Smooth muscle cell of the umbilical artery (primary cell): ENCODE results near the gene FGF11. TPM values are rescaled to one million over a fixed set of nuclear protein-coding genes. Genes with fewer than 3 reads are reported as not detected.

Experiments used
- total RNA-seq: library from RNA; depleted of rRNA; stranded (reverse); fragments of >200 nt; gene quantifications from 2 replicates; pipeline ENCODE4 v1.2.3, GENCODE V29; 2014

Gene FGF11
- 5.3 and 7.2 TPM in 2 replicates for total RNA-seq

DNA sequence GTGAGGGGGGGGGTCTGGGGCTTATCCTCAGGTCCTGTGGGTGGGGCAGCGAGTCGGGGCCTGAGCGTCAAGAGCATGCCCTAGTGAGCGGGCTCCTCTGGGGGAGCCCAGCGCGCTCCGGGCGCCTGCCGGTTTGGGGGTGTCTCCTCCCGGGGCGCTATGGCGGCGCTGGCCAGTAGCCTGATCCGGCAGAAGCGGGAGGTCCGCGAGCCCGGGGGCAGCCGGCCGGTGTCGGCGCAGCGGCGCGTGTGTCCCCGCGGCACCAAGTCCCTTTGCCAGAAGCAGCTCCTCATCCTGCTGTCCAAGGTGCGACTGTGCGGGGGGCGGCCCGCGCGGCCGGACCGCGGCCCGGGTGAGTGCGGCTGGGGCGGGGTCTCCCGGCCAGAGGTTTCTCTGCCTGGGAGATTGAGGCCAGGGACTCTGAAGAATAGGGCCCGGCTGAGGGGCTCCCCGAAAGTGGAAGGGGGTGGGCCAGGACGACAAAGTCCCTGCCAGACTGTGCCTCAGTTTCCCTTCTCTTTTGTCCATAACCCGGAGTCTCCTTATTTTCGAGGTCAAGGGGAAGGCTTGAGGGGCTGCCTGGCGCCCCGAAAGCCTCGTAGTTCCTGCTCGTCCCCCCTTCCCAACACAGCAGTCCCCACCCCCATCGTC, at the start of gene FGF11:
TSS of gene FGF11 (plus strand) at position 51 of the 651 bp plus-strand sequence. CDS start at position 160, 109 bp downstream.

DNA sequence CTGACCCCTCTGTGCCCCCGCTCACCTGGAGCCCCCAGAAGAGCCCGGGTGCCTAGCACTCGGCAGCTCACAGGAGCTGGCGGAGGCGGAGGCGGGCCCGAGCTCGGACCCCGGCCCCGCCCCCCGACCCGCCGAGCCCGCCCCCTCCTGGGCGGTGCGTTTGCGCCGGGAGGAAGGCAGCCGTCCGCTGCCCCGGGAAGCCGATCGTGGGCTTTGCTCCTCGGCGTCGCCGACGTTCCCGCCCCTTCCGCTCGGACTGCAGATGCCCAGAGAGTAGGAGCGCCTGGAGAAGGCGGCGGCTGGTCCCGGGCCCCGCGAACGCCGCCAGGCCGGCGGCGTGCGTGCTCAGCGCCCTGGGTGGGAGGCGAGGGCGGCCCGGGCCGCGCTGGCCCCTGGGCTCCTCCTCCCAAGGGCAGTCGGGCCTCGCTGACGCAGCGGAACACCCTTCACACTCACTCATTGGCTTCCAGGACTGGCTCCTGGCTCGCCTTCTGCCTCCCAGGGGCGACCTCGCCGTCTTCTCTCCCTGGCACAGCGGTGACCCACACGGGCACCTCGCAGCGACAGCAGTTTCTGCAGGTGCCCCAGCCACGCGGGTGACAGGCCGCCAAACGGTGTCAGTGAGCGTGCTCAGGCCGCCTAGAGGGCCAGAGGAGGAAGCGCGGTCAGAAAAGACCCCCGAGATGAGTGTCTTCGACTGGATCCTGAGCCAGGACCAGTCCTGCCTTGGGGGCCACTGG, 44.7 kb upstream of the FGF11 start, which contains the start of gene PLSCR3:
TSS of gene PLSCR3 (minus strand) at position 74 of the 740 bp plus-strand sequence. CDS start 415 bp downstream, outside the sequence.

DNA sequence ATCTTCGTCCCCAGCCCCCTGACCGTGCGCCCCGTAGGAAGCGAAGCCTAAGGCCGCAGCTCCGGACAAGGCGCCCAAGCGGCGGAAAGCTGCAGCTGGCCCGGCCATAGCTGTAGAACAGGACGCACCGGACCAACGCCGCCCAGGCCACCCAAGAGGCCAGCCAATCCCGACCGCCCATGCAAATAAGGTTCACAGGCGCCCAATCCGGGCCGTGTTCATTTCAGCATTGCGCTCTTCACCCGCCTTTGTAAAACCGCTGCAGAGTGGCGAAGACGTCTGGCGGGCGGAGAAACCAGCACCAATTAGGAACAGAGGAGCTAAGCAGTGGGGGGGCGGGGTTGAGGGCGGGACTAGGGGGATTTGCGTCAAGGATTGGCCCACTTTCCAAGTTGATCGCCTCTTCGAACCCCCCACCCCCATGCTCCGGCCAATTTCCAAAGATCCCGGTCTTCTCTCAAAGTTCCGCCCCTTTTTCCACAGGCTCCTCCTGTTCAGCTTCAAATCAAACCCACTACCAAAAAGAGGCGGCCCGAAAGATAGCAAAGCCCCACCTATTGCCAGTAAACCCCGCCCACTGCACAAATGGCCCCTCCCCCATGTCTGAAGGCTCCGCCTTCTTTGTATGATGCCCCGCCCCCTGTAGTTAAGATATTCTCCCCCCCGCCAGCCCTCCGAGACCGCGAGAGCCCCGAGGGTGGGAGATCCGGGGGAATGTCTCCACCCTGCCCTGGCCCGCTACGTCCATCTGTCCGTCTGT, 35.2 kb upstream of the FGF11 start, which contains the start of gene TMEM256:
TSS of gene TMEM256 (minus strand) at position 121 of the 760 bp plus-strand sequence. CDS start at position 108, 13 bp downstream.

DNA sequence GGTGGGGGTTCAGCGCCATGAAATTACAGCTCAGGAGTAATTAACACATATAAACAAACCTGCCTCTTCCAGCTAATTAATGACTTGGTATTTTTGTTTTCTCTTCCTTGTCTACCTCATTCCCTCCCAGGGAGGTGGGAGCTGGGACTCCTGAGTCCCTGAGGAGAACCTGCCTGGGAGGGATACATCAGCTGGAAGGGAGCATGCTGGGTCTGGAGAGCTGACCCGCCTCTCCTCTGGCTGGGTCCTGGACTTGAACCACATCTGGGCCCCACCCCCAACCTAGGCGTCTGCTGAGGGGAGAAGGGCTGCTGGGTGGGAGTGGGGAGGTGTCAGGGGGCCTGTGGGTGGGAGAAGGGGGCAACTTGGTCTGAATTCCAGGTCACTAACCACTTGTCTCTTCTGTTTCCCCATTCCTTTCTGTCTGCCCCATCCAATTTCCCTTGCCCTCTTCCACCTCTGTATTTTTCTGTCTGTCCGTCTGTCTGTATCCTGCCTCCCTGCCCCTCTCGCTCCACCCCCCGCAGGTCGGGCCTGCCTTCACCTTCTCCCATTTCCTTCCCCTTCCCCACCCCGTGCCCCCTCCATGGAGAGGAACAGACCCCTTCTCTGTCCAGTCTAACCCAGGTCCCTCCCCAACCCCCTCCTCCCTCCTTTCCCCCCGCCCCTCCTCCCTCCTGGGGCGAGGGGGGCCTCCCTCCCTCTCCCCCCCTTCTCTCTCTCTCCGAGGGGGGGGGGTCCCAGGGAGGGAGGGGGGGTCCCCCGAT, 31.6 kb upstream of the FGF11 start, which contains the start of gene NLGN2:
TSS of gene NLGN2 (plus strand) at position 361 of the 767 bp plus-strand sequence. CDS start 411 bp downstream, outside the sequence.

DNA sequence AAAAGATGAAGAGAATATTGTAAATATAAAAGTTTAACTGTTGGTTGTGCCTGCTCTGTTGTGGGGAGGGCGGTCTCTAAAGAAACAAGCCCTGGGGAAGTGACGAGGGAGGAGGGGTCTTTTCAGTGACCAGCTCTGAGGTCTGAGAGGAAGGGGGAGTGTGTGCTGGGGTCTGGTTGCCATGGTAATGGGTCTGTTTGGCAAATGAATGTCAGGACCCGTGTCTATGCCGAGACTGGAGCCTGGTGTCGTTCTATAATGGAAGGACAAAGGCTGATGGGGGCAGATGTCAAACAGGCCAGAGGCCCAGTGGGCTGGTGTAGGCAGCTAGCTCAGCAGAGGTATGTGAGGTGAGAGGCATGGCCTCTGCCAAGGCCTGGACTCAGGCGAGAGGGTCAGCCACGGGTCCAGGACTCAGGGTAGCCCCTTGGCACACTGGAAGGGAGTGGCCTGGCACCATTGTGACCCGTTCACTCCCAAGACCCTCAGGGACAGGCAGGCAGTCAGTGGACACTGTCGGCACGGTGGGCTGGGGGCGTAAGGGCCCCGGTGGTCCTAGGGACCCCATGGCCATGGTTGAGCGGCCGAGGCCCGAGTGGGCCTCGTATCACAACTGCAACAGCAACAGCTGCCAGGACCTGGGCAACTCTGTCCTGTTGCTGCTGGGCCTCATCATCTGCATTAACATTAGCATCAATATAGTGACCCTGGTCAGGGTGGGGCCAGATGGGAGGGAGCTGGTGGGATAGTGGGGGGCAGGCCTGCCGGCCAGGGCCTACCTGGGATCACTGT, 19.3 kb upstream of the FGF11 start, which contains the start of gene SPEM1:
TSS of gene SPEM1 (plus strand) at position 506 of the 792 bp plus-strand sequence. CDS start at position 567, 61 bp downstream.

DNA sequence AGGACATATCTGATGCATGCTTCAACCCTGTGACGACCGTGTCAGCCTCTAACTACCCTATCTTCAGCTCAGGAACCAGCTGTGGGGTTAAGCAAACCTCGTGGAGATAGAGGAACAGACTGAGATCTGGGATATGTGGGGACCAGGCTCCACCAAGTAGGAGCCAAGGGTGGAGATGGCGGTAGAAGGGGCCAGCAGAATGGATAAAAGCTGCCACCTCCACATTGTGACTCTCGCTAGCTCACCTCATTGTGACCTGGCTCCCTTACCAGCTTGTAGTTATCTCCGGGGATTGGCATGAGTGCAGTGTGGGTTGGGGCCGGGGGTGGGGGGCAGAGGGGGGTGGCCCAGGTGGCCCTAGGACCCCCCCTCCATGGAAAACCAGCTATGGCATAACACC, 14.0 kb upstream of the FGF11 start, which contains the start of gene SPEM2:
TSS of gene SPEM2 (plus strand) at position 301 of the 400 bp plus-strand sequence. CDS start at position 374, 73 bp downstream.

DNA sequence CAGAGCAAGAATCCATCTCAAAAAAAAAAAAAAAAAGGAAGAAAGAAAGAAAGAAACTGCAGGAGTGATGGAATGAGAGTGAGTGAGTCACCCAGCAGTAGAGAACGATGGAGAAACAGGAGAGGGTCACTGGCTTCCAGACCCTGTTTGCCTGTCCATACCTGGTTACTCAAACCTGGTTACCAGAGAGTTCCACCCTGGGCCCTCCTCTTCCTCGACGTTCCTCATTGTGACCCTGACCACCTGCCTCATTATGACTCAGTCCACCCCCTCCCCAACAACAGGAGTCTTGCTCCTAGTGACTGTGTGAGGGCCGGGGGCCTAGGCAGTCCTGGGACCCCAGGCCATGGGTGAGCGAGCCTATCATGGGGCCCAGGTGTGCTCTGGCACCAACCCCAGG, 10.8 kb upstream of the FGF11 start, which contains the start of gene SPEM3:
TSS of gene SPEM3 (plus strand) at position 301 of the 400 bp plus-strand sequence. CDS start at position 347, 46 bp downstream.

DNA sequence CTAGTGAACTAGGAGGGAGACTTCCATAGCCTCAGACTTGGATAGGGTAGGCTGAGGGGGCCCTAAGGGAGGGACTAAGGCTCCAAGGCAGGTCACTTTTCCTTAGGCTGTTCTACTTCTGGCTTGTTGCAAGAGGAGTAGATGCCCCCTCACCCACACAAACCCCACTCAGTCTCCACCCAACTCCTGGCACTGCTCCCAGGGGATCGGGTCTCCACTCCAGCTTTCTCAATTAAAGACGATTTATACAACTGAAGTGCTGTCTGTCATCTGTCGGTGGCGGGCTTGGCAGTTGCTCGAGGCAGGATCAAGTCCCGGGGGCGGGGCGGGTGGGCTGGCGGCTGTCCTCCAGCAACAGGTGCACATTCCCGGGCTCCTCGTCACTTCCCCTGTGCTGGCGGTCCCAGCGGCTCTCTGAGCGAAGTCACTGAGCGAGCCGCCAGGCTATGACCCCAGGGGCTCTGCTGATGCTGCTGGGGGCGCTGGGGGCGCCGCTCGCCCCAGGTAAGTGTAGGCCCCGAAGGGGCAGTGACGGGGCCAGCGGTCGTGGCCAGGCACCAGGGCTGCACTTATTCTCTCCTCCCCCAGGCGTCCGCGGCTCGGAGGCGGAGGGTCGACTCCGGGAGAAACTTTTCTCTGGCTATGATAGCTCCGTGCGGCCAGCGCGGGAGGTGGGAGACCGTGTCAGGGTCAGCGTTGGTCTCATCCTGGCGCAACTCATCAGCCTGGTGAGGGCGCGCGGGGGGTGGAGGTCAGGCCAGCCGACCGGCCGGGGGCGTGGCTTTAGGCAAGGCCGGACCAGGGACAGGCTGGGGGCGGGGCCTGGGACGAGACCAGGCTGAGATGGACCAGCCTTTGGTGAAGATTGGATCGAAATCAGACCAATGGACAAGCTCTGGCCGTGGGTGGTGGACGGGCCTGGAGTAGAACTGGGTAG, 5.6 kb downstream of the FGF11 start, which contains the start of gene CHRNB1:
TSS of gene CHRNB1 (plus strand) at position 380 of the 937 bp plus-strand sequence. CDS start at position 447, 67 bp downstream.

DNA sequence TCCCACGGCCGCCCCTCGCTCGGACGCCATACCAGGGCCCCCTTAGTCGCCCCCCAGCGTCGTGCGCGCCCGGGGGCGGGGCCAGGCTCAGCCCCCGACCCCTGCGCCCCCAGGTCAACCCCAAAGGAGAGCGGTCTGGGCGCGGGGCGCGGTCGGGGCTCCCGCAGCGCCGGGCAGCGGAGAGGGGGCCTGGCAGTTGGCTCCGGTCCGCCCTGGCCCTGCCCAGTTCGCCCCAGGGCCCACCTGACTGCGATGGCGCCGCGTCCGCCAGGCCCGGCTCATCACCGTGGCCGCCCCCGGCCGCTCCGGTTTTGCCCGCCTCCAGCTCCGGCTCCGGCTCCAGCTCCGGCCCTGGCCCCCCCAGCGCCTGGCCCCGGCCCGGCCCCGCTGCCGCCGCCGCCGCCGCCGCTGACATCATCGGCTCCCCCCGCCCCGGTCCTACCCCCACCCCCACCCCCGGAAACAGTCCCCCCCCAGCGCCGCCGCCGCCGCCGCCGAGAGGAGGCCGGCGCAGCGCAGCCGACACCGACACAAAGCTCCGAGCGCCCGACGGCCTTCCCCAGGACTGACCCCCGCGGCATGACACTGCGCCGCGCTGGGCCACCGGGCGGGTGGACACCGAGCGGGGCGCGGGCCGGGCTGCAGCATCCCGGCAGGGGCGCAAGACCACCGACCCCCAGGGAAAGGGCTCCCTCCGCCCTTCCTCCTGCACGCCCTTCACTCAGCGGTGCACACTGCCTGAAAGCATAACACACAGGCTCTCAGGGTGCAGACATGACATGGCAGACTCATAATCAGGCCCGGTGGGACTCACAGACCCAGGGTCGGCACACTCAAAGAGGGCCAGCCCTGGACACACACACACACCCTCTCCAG, 40.1 kb downstream of the FGF11 start, which contains the start of gene ZBTB4:
TSS of gene ZBTB4 (minus strand) at position 419 of the 876 bp plus-strand sequence. CDS start 12,830 bp downstream, outside the sequence.

DNA sequence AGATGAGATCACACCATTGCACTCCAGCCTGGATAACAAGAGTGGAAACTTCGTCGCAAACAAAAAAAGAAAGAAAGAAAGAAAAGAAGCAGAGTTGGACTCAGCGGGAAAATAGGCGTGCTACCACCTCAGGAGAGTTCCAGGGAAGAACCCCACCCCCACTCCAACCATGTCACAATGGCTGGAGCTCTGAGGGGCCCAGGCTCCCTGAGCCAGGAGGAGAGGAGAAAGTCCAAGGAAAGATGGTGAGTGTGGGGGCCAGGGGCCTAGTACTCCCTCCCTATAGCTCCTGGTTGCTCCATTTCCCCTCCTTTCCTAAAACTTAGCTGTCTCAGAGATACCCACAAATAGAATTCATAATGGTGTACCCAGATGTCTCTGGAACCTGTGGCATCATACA, 42.0 kb downstream of the FGF11 start, which contains the start of gene SLC35G6:
TSS of gene SLC35G6 (plus strand) at position 172 of the 400 bp plus-strand sequence. CDS start at position 243, 71 bp downstream.

DNA sequence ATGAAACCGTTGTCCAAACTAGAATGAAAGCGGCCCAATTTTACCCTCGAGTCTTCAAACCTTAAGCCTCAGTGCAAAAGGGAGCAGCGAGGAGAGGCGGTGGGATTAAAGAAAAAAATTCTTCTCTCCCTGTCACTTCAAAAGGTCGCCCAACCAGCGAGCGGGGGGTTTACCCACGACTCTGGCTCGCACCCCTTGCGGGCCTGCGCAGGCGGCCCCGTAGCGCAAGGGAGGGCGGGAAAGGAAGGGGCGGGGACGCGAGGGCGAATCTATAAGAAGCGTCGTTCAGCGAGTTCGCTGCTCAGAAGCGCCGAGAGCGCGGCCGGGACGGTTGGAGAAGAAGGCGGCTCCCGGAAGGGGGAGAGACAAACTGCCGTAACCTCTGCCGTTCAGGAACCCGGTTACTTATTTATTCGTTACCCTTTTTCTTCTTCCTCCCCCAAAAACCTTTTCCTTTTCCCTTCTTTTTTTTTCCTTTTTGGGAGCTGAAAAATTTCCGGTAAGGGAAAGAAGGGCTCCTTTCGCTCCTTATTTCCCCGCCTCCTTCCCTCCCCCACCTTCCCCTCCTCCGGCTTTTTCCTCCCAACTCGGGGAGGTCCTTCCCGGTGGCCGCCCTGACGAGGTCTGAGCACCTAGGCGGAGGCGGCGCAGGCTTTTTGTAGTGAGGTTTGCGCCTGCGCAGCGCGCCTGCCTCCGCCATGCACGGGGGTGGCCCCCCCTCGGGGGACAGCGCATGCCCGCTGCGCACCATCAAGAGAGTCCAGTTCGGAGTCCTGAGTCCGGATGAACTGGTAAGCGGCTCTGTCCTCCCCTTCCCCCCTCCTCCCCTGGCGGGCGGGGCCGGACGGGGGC, 45.0 kb downstream of the FGF11 start, which contains the start of gene POLR2A:
TSS of gene POLR2A (plus strand) at position 300 of the 852 bp plus-strand sequence.

Other genes starting within 250 kb of the FGF11 start
- 28.8 and 39.5 TPM in 2 replicates for gene DLG4, start 219.7 kb upstream of the FGF11 start, total RNA-seq
- gene ACADVL, start 219.6 kb upstream of the FGF11 start, total RNA-seq = 209 and 256 TPM in 2 replicates
- 60.4 and 61.2 TPM in 2 replicates for gene DVL2, start 205.0 kb upstream of the FGF11 start, total RNA-seq
- 33.0 and 41.3 TPM in 2 replicates for gene PHF23, start 200.1 kb upstream of the FGF11 start, total RNA-seq
- gene GABARAP, start 197.1 kb upstream of the FGF11 start, total RNA-seq = 153 and 179 TPM in 2 replicates
- 32.1 and 51.9 TPM in 2 replicates for gene CTDNEP1, start 187.8 kb upstream of the FGF11 start, total RNA-seq
- 23.2 and 30.9 TPM in 2 replicates for gene ELP5, start 187.3 kb upstream of the FGF11 start, total RNA-seq
- 0.60 TPM in 1 of 2 replicates, not detected in the other for gene CLDN7, start 177.0 kb upstream of the FGF11 start, total RNA-seq
- gene SLC2A4, start 157.8 kb upstream of the FGF11 start, total RNA-seq = not detected in 2 replicates
- not detected in 2 replicates for gene YBX2, start 144.9 kb upstream of the FGF11 start, total RNA-seq
- gene EIF5A, start 131.9 kb upstream of the FGF11 start, total RNA-seq = 513 and 520 TPM in 2 replicates
- 24.6 and 29.5 TPM in 2 replicates for gene GPS2, start 124.2 kb upstream of the FGF11 start, total RNA-seq
- 20.8 and 24.0 TPM in 2 replicates for gene NEURL4, start 110.2 kb upstream of the FGF11 start, total RNA-seq
- 0.09 and 4.8 TPM in 2 replicates for gene ACAP1, start 103.0 kb upstream of the FGF11 start, total RNA-seq
- gene KCTD11, start 87.3 kb upstream of the FGF11 start, total RNA-seq = 14.6 and 15.1 TPM in 2 replicates
- not detected in 2 replicates for gene TMEM95, start 84.4 kb upstream of the FGF11 start, total RNA-seq
- gene TNK1, start 58.4 kb upstream of the FGF11 start, total RNA-seq = 0.09 and 1.2 TPM in 2 replicates
- 22.3 and 65.3 TPM in 2 replicates for gene PLSCR3, start 45.0 kb upstream of the FGF11 start, total RNA-seq
- 34.6 and 80.8 TPM in 2 replicates for gene TMEM256, start 35.4 kb upstream of the FGF11 start, total RNA-seq
- gene NLGN2, start 31.7 kb upstream of the FGF11 start, total RNA-seq = 15.1 and 24.1 TPM in 2 replicates
- not detected in 2 replicates for gene SPEM1, start 19.2 kb upstream of the FGF11 start, total RNA-seq
- not detected in 2 replicates for gene SPEM2, start 13.9 kb upstream of the FGF11 start, total RNA-seq
- gene SPEM3, start 10.7 kb upstream of the FGF11 start, total RNA-seq = not detected in 2 replicates
- 1.8 and 3.6 TPM in 2 replicates for gene TMEM102, start 4.1 kb upstream of the FGF11 start, total RNA-seq
- 3.4 and 6.2 TPM in 2 replicates for gene CHRNB1, start 5.5 kb downstream of the FGF11 start, total RNA-seq
- gene ZBTB4, start 40.1 kb downstream of the FGF11 start, total RNA-seq = 19.6 and 28.2 TPM in 2 replicates
- not detected in 2 replicates for gene SLC35G6, start 41.9 kb downstream of the FGF11 start, total RNA-seq
- gene POLR2A, start 44.9 kb downstream of the FGF11 start, total RNA-seq = 89.1 and 138 TPM in 2 replicates
- 7.4 and 16.3 TPM in 2 replicates for gene TNFSF12, start 109.5 kb downstream of the FGF11 start, total RNA-seq
- gene TNFSF13, start 119.2 kb downstream of the FGF11 start, total RNA-seq = 0.83 TPM in 1 of 2 replicates, not detected in the other
- 64.1 and 68.3 TPM in 2 replicates for gene SENP3, start 122.4 kb downstream of the FGF11 start, total RNA-seq
- gene CD68, start 140.1 kb downstream of the FGF11 start, total RNA-seq = 5.6 and 14.5 TPM in 2 replicates
- gene MPDU1, start 144.3 kb downstream of the FGF11 start, total RNA-seq = 66.1 and 69.8 TPM in 2 replicates
- gene SOX15, start 150.6 kb downstream of the FGF11 start, total RNA-seq = 0.30 and 0.32 TPM in 2 replicates
- gene FXR2, start 175.4 kb downstream of the FGF11 start, total RNA-seq = 50.5 and 56.3 TPM in 2 replicates
- gene SAT2, start 188.3 kb downstream of the FGF11 start, total RNA-seq = 18.7 and 37.4 TPM in 2 replicates
- 0.37 TPM in 1 of 2 replicates, not detected in the other for gene SHBG, start 190.6 kb downstream of the FGF11 start, total RNA-seq
- gene ATP1B2, start 211.4 kb downstream of the FGF11 start, total RNA-seq = not detected in 2 replicates
- 31.2 and 43.6 TPM in 2 replicates for gene TP53, start 248.0 kb downstream of the FGF11 start, total RNA-seq
- gene WRAP53, start 249.0 kb downstream of the FGF11 start, total RNA-seq = 3.0 and 4.3 TPM in 2 replicates